Kidney tubule cell (primary cell): Measurements from ENCODE around the gene SRMS.

Experiments used
- DNase-seq: peaks from one replicate; pipeline ENCODE4 v3.0.0-alpha.2; 2018; ENCODE audit warnings: low spot score

Gene SRMS

GRCh38 chr20:63553251-63553932, 5.8 kb upstream of the SRMS start:
- DNase-seq: peak; percentile 80

GRCh38 chr20:63552481-63553249, 5.1 kb upstream of the SRMS start:
- peak; percentile 58 for DNase-seq

DNA sequence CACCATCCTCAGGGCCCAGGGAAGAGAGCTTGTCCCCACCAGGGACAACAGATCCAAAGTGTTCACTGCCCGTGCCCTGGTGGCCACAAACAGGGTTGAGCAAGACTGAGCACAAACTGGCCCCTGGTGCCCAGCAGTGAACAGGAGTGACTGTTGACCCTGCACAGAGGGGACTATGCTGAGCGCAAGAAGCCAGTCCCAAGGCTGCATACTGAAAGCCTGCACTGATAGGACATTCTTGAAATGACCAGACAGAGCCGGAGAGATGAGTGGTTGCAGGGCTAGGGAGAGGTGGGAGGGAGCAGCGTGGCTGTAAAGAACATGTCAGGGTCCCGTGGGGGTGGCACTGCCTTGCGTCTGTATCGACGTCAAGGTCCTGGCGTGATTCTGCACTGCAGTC, 3.5 kb upstream of the SRMS start:
- no peak for DNase-seq

GRCh38 chr20:63549679-63550282, 2.2 kb upstream of the SRMS start:
- DNase-seq: no peak

DNA sequence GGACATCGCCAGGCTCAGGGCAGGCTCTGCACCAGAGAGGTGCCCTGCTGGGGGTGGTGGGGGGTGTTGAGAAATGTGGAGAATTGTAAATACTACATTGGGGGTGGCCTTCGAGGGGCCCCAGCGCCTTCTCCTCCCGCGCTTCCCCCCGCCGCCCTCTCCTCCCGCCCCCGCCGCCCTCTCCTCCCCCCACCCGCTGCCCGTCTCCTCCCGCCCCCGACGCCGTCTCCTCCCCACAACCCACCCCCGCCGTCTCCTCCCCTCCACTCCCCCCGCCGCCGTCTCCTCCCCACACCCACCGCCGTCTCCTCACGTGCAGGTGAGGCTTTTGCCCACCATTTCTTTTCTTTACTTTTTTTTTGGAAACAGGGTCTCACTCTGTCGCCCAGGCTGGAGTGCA, 1.5 kb upstream of the SRMS start:
- no peak for DNase-seq

DNA sequence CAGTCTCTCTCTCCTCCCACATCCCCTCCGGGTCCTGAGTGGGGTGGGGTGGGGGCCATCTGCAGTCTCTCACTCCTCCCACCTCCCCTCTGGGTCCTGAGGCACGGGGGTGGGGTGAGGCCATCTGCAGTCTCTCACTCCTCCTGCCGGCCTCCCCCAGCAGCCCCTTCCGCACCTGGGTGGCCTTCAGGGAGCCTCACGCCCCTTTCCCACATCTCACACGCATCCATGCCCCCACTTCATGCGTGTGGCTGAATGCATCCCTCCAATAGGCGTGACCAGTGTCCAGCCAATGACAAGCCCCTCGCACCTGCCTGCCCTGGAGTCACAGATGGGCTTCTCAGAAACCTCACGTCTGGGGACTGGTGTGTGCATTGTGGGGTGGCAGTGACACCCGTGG, 993 bp upstream of the SRMS start:
- no peak for DNase-seq

GRCh38 chr20:63546956-63547724, 409 bp downstream of the SRMS start:
- DNase-seq: no peak

GRCh38 chr20:63546256-63546955, 1.1 kb downstream of the SRMS start:
- DNase-seq: no peak

DNA sequence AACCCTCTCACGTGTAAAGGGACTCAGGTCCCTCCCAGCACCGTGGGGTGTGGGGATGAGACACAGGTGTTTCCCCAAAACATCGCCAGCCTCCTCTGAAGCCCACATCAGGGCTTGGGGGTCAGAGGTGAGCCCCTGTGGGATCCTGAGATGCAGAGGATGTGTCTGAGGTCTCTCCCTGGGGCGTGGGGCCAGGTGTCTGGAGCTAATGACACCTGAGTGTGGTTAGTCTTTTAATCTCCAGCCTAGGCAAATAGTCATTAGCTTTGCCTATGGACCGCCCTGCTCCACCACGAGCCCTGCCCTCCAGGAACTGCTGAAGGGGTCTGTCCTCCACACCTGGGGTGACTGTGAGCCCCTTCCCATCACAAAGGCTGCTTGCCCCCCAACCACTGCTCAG, 1.7 kb downstream of the SRMS start:
- no peak for DNase-seq

DNA sequence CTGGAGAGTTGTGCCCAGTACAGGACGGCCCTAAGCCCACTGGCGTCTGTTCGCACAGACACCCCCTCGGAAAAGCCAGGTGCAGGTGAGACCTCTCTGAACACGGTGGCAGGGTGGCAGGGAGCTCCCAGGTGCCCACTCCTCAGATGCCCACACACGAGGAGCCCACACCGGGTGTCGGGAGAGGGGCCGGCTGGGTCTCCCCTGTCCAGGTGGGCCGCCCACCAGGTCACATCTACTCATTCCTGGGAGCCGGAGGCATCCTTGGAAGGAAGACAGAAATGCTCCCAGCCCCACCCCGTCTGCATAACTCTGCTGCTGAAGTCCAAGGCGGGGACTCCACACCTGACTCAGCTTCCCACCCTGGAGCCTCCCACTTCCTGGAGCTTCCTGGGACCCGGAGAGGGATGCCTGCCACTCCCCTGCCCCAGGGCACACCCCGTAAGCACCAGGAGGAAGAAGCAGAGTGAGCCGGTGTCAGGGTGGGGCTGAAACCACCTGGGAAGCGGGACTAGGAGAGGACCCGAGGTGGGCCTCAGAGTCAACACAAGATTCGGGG, 2.5 kb downstream of the SRMS start:
- peak; percentile 86 for DNase-seq

- DNase-seq: no peak
These were observed 3.1 kb downstream of the SRMS start for GRCh38 chr20:63544241-63544957.

DNA sequence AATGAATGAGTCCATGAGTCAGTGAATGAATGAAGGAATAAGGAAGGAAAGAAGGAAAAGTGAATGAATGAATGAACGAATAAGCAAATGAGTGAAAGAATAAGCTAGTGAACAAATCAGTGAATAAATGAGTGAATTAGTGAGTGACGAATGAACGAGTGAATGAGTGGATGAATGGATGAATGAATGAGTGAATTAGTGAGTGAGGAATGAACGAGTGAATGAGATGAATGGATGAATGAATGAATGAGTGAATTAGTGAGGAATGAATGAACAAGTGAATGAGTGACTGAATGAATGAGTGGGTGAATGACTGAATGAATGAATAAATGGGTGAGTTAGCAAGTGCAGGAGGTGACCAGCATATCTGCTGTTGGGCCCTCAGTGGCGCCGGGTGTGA, 3.8 kb downstream of the SRMS start:
- DNase-seq: no peak

DNA sequence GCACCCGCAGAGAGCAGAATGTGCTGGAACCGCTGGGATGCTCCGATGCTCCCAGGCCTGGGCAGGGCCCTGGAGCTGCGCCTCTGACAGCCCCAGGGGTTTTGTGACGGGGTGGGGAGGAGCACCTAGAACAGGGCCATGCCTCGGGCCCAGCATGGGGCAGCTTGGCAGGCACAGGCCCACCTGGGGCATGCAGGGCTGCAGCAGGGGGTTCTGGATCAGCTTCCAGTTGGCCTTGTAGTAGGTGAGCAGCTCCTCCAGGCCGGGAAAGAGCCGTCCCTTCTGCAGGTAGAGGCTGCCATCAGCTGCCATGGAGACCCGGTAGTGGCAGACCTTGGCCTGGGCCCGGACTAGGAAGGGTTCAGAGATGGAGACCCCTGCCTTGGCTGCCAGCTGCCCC, 4.4 kb downstream of the SRMS start:
- DNase-seq: no peak

- no peak for DNase-seq
These were observed 4.9 kb downstream of the SRMS start for GRCh38 chr20:63542696-63543095.

- no peak for DNase-seq
These were observed 5.5 kb downstream of the SRMS start for GRCh38 chr20:63542031-63542559.

- DNase-seq: no peak
These were observed 6.2 kb downstream of the SRMS start for GRCh38 chr20:63541371-63541770.

DNA sequence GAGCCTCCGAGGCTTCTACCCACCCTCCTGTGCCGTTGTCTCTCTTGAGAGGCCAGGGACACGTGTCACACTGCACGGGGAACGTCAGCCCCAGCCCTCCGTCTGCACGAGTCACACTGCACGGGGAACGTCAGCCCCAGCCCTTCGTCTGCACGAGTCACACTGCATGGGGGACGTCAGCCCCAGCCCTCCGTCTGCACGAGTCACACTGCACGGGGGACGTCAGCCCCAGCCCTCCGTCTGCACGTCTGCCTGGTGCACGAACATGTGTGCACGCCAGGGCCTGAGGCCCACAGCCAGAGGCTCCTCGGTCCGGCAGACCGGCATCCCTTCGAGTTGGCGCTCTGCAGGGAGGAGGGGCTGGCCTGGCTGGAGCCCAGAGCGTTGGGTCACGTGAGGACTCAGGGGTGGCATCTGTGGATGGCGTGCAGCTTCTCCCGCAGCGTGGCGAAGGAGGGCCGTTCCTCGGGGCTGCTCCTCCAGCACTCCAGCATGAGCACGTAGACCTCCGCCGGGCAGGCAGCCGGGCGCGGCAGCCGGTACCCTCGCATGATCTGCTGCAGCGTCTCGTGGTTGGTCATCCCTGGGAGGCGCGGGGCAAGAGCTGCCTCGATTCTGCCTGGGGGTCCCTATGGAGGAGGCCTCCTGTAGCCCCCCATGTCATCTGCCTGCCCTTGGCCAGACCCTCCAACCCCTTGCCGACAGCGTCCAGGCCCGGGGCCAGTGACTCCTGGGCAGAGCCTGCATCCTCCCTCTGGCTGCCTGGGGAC, 6.9 kb downstream of the SRMS start:
- DNase-seq: peak; percentile 56

- no peak for DNase-seq
These were observed 7.8 kb downstream of the SRMS start for GRCh38 chr20:63539441-63540370.

DNA sequence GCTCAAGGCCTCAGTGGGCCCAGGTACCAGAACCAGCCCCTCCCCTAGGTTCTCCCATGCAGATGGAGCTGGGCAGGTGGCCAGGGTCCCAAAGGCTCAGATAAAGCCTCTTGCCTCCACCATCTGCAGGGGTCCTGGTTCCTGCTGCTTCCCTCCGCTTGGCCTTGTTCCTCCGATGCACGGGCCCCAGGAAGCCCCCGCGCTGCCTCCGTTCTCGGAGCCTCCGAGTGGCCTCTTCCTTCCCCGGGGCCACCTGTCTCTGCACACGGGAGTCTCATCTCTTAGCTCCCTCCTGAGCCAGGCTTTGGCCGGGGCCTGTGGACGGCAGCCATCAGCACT, 8.5 kb downstream of the SRMS start:
- no peak for DNase-seq
